ENCODE results near the gene RAB11FIP2. TPM values are rescaled to one million over a fixed set of nuclear protein-coding genes. Genes with fewer than 3 reads are reported as not detected.

RAB11FIP2 gene
- total RNA-seq, 1 donor from 2014 or later, result 14.5 TPM

DNA sequence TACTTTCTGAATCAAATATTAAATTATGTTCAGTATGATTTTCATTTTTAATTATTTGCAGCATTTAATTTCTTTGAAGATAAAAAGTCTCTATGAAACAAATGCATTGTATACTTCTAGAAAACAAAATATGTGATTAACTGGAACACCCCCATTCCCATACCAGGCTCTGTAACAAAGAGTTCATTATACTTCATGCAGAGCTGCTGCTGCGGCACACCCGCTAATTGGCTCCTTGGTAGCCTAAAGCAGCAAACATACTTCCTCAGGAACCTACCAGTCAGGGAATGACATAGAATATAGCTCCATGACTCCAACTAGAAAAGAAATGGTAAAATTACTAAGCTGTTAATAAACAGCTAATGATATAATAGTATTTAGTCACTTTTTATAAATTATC, 19.3 kb downstream of the RAB11FIP2 start:
- Mint-ChIP-seq H3K4me1 (peaks cover 7% of the 10 kb centered on the region), H3K27me3 (no peaks in the 10 kb centered on the region), H3K4me3 (no peak overlapping the region), H3K27ac (no peak overlapping the region), H3K9me3 (no peaks in the 10 kb centered on the region), H3K36me3 (ENCODE audit: low read depth) (peaks cover 9% of the 10 kb centered on the region)
- intact Hi-C loops (cut with micrococcal nuclease), result no loop called here
- DNase-seq, result no peak

DNA sequence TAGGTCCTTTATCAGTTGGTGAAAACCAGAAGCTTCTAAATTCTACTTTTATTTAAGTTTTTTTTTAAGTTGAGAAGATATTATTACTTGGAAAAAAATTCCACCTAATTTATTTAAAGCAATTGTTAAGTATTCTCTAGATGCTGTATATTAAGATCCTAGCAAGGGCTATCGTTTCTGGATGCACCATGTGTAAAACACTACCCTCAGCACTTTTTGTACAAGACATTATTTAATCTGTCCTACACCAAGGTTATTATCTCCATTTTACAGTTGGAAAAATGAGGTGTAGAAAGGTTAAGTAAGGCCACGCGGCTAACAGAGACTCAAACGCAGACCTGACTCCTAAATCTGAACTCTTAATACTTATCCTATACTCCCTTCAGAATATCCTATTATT, 19.8 kb downstream of the RAB11FIP2 start:
- no peak for DNase-seq
- Mint-ChIP-seq H3K4me3 (no peak overlapping the region), H3K36me3 (ENCODE audit: low read depth) (peaks cover 9% of the 10 kb centered on the region), H3K27me3 (no peaks in the 10 kb centered on the region), H3K27ac (no peak overlapping the region), H3K9me3 (no peaks in the 10 kb centered on the region), H3K4me1 (peaks cover 7% of the 10 kb centered on the region)
- intact Hi-C loops (cut with micrococcal nuclease), result no loop called here

DNA sequence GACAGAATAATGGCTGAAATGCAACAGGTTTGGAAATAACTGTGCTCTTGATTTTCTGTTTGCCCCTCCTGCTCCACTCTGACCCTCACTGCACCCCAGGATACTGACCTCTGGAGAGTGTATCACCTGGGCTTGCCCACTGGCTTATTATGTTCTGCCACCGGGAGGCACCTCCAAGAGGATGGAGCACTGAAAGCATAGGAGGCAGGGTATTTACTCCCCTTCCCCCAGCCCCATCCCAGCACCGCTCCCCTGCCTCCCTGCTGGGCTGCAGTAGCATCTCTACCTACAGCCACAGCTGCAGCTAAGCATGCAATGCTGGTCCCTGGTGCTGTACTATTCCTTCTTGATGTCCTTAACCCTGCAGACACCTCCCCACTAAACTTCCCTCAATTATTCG, 26.4 kb downstream of the RAB11FIP2 start:
- Mint-ChIP-seq H3K27ac (no peak overlapping the region), H3K9me3 (no peaks in the 10 kb centered on the region), H3K36me3 (ENCODE audit: low read depth) (peaks cover 6% of the 10 kb centered on the region), H3K4me3 (no peak overlapping the region), H3K27me3 (no peaks in the 10 kb centered on the region), H3K4me1 (no peaks in the 10 kb centered on the region)
- no peak for DNase-seq
- intact Hi-C loops (cut with micrococcal nuclease), result no loop called here

DNA sequence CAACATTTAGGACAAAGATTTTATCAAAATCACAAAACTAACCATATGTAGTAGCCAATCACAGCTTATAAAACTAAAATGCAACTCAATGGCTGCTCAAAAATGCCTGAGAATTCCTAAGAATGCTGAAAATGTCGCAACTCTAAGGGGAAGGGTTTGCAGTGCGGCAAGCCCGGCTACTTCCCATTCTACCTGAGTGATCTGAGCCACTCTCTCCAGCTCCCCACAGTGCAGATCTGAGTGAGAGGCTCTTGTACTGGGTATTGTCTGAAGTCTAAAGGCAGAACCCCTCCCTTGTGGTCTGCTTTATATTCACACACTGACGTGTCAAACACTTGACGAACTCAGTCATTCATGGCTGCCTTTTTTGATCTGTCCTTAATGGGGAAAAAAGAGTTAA, 28.9 kb downstream of the RAB11FIP2 start:
- intact Hi-C loops (cut with micrococcal nuclease), result no loop called here
- H3K27ac Mint-ChIP-seq, result no peak overlapping the region
- H3K36me3 Mint-ChIP-seq (ENCODE audit: low read depth), result peaks cover 6% of the 10 kb centered on the region
- no peaks in the 10 kb centered on the region for H3K4me1 Mint-ChIP-seq
- no peak for DNase-seq
- H3K4me3 Mint-ChIP-seq, result no peak overlapping the region
- H3K27me3 Mint-ChIP-seq, result no peaks in the 10 kb centered on the region
- no peaks in the 10 kb centered on the region for H3K9me3 Mint-ChIP-seq

DNA sequence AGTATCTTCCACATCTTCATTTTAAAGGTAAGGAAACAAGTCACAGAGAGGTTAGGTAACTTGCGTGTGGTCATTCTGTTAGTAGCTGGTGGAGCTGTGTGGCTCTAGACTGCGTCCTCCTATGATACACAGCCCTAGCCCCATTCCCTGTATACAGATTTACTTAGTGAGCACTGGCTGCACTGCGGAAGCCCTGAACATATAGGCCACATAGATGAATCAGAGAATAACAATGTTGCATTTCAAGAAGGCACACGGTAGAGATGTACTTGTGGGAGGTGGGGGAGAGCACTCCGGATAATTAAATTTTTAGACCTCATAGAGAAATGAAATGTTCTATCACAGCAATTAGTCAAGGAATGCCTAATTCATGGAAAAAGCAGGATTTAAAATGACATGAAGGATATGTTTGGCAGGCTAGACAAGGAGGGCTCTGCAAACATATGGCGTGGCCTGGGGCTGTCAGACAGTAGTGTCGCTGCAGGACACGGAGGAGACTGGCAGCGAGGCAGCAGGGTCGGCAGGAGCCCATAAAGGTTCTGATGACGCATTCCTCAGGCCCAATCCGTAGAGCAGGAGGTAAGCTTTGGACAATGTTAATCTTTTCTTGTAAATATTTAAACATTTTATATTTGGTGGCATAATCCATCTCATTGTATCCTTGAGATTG, 29.5 kb downstream of the RAB11FIP2 start:
- Mint-ChIP-seq H3K4me1 (no peaks in the 10 kb centered on the region), H3K9me3 (no peaks in the 10 kb centered on the region), H3K27me3 (no peaks in the 10 kb centered on the region), H3K4me3 (no peak overlapping the region), H3K36me3 (ENCODE audit: low read depth) (peaks cover 6% of the 10 kb centered on the region), H3K27ac (no peak overlapping the region)
- DNase-seq, result peak; percentile 41
- intact Hi-C loops (cut with micrococcal nuclease), result no loop called here

DNA sequence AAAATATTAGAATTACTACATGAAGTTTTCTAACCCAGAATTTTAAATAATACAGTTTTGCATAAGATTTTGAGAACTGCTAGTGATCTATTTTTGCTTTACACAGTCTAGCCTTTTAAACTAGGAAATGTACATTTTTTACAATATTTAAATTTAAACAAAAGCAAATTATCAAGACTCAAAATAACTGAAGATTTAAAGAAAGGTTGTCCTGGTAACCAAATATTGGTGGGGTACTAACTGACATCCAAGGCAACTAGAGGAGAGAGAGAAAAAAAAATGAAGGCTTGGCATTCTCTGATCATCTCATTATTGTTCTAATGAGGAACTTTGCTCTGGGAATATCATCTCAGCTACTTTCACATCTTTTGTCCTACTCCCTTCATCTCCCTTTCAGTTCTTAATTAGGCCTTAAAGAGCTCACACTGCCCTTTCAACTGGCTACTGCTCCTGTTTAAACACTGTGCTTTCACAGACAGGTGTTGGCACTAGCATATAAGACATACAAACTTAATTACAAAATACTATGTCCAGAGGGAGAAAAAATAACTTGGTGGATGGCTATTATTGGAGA, 33.7 kb downstream of the RAB11FIP2 start:
- intact Hi-C loops (cut with micrococcal nuclease), result no loop called here
- no peaks in the 10 kb centered on the region for H3K4me1 Mint-ChIP-seq

DNA sequence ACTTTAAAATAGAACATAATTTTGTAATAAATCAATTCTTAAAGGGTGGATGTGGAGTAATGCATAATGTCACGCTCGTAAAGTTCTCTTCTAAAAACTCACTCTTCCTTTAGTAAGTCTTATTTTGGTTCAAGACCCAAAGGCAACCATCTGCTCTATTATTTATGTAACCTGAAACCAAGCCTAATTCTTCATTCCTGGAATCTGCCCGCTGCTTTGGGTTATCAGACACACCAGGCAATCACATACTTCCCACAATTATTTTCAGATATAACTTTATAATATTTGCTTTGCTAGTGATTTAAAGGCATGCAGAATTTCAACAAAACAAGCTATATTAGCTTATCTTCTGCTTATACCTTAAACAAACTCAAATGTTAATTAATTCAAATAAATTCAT, 39.0 kb downstream of the RAB11FIP2 start:
- H3K36me3 Mint-ChIP-seq (ENCODE audit: low read depth), result peaks cover 18% of the 10 kb centered on the region
- H3K4me1 Mint-ChIP-seq, result peaks cover 3% of the 10 kb centered on the region
- intact Hi-C loops (cut with micrococcal nuclease), result no loop called here
- H3K27ac Mint-ChIP-seq, result no peak overlapping the region
- no peak for DNase-seq
- no peaks in the 10 kb centered on the region for H3K27me3 Mint-ChIP-seq
- H3K4me3 Mint-ChIP-seq, result no peak overlapping the region
- H3K9me3 Mint-ChIP-seq, result no peaks in the 10 kb centered on the region

More for the DNA sequence above, 33.7 kb downstream of the RAB11FIP2 start:
- Mint-ChIP-seq H3K4me3 (no peak overlapping the region), H3K27me3 (no peaks in the 10 kb centered on the region), H3K36me3 (ENCODE audit: low read depth) (peaks cover 10% of the 10 kb centered on the region), H3K27ac (no peak overlapping the region), H3K9me3 (no peaks in the 10 kb centered on the region)
- no peak for DNase-seq

DNA sequence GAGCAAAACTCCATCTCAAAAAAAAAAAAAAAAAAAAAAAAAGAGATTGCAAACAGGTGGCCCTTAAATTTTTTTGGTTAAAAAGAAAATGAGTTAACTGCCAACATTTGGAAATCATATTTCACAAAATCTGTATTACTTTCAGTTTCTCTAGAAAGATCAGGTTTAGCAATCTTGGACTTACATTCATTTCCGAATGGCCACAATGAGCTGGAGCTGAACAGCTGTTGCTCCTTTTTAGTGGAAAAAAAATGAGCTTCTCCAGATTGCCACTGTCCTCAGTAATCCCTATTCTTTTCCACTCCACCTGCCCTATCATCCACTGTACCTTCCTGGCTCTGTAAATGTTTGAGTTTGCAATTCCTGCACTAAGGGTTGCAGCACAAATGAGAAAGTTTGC, 43.6 kb downstream of the RAB11FIP2 start:
- Mint-ChIP-seq H3K27me3 (no peaks in the 10 kb centered on the region), H3K36me3 (ENCODE audit: low read depth) (peaks cover 29% of the 10 kb centered on the region), H3K27ac (peak overlapping the region; percentile 32), H3K4me3 (no peak overlapping the region), H3K9me3 (no peaks in the 10 kb centered on the region), H3K4me1 (peaks cover 7% of the 10 kb centered on the region)
- no peak for DNase-seq
- intact Hi-C loops (cut with micrococcal nuclease), result no loop called here

DNA sequence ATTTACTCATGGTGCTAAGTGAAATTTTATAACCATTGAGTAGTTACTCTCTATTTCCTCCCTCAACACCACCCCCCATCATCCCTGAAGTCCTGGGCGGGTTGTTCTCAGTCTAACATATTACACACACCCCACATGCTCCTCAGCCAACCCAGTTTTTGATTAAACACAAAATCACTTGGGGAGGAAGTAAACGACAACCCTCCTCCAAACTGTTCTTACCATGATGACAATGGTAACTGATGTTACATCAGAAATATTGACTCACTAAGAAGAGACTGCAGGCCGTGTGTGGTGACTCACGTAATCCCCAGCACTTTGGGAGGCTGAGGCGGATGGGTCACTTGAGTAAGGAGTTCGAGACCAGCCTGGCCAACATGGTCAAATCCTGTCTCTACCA, 44.2 kb downstream of the RAB11FIP2 start:
- intact Hi-C loops (cut with micrococcal nuclease), result no loop called here
- H3K4me3 Mint-ChIP-seq, result no peak overlapping the region
- H3K4me1 Mint-ChIP-seq, result peaks cover 7% of the 10 kb centered on the region
- H3K27me3 Mint-ChIP-seq, result no peaks in the 10 kb centered on the region
- DNase-seq, result no peak
- peaks cover 29% of the 10 kb centered on the region for H3K36me3 Mint-ChIP-seq (ENCODE audit: low read depth)
- peak overlapping the region; percentile 39 for H3K27ac Mint-ChIP-seq
- no peaks in the 10 kb centered on the region for H3K9me3 Mint-ChIP-seq

DNA sequence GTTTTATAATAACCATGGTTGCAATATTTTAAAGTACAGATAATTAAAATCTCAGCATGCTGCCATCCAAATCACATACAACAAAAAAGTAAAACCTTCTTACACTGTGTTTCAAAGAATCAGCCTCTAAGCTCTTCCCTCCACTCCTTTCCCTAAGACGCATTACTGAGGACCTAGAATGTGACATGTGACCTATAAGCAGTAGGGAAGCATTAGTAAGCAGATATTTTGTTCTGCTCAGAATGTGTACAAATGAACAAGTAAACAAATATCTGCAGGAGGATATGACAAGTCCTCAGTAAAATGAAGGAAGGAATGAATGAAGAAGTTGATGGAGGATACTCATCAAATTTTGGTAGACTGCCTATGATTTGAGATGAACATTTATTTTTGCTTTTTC, 49.1 kb downstream of the RAB11FIP2 start:
- Mint-ChIP-seq H3K9me3 (no peaks in the 10 kb centered on the region), H3K27me3 (no peaks in the 10 kb centered on the region), H3K36me3 (ENCODE audit: low read depth) (peaks cover 17% of the 10 kb centered on the region), H3K4me1 (peaks cover 3% of the 10 kb centered on the region), H3K4me3 (no peak overlapping the region), H3K27ac (no peak overlapping the region)
- intact Hi-C loops (cut with micrococcal nuclease), result no loop called here
- DNase-seq, result no peak

DNA sequence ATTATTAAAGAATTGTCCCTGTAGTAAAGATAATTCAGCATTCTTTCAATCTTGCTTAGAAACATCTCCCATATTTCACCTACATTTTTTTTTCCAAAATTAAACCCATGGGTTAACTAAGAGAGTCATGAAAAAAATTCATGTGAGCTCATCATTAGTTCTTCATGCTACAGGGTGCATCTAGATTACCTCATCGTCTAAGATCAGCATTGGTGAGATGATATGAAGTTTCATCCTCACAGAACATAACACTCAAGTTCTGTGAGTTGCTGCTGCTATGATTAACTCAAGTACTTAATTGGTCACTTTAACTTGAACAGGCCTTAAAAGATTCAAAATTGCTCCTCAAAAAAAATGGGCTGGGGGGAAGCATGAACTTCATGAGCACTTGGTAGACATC, 50.0 kb downstream of the RAB11FIP2 start:
- Mint-ChIP-seq H3K27ac (no peak overlapping the region), H3K4me3 (no peak overlapping the region), H3K27me3 (no peaks in the 10 kb centered on the region), H3K9me3 (no peaks in the 10 kb centered on the region), H3K4me1 (no peaks in the 10 kb centered on the region), H3K36me3 (ENCODE audit: low read depth) (peaks cover 14% of the 10 kb centered on the region)
- no peak for DNase-seq
- intact Hi-C loops (cut with micrococcal nuclease), result no loop called here

DNA sequence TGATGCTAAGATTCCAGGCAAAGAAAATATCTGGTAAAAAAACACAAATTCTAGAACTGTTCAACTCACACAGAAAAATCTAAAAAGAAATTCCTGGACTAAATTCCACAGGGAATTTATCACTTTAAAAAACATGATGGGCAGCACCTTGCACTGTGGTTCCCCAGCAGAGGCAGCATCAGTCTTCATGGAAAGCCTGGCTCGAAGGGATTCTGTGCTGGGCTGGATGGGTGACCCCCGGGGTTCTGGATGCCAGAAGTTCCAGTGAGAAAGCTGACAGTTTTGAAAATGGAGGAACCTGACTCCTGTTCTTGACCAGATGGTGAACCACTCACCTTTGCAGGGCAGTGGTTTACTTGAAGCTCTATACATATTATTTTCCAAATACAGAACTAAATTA, 52.0 kb downstream of the RAB11FIP2 start:
- no peak overlapping the region for H3K27ac Mint-ChIP-seq
- no peak overlapping the region for H3K4me3 Mint-ChIP-seq
- H3K27me3 Mint-ChIP-seq, result no peaks in the 10 kb centered on the region
- peaks cover 9% of the 10 kb centered on the region for H3K36me3 Mint-ChIP-seq (ENCODE audit: low read depth)
- intact Hi-C loops (cut with micrococcal nuclease), result no loop called here
- H3K9me3 Mint-ChIP-seq, result no peaks in the 10 kb centered on the region
- H3K4me1 Mint-ChIP-seq, result no peaks in the 10 kb centered on the region
- DNase-seq, result no peak

DNA sequence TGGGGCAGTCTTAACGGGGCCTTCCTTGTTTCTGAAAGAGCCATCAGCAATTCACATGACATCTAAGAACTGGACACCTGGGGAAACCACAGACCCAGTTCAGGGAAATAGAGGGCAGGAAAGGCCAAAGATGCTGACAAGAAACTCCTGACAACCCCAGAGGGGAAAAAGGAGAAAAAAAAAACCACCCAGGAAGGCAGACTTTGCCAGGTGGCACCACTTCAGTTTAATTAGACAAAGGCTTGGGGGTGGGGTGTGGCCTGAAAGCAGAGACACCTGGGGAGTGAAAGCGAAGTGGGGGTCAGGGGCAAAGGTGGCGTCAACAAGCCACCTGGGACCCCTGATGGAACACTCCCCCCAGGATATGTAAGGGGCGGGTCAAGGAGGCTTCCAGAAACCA, 53.6 kb downstream of the RAB11FIP2 start:
- Mint-ChIP-seq H3K9me3 (no peaks in the 10 kb centered on the region), H3K4me1 (no peaks in the 10 kb centered on the region), H3K36me3 (ENCODE audit: low read depth) (peaks cover 3% of the 10 kb centered on the region), H3K27ac (no peak overlapping the region), H3K27me3 (no peaks in the 10 kb centered on the region), H3K4me3 (no peak overlapping the region)
- no peak for DNase-seq
- intact Hi-C loops (cut with micrococcal nuclease), result no loop called here

DNA sequence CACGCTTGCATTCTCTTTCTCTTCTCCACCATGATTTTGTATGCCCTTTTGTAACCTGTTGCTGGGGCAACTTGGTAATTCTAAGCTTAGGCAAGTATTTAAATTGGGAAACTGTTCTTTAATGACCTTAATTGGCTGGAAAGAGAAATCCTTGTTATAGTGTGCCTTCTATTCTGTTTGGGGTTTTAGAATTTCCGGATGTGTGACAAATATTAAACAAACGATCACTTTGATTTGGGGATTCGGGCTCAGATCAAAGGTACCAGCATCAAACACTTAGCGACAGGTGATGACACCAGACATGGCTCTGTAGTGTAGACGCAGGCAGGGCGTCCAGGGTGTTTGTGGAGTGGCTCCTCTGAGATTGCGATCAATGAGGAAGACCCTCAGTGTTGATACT, 55.0 kb downstream of the RAB11FIP2 start:
- no peak for DNase-seq
- intact Hi-C loops (cut with micrococcal nuclease), result no loop called here
- Mint-ChIP-seq H3K9me3 (peaks cover 4% of the 10 kb centered on the region), H3K36me3 (ENCODE audit: low read depth) (no peaks in the 10 kb centered on the region), H3K27me3 (peaks cover 3% of the 10 kb centered on the region), H3K27ac (no peak overlapping the region), H3K4me1 (no peaks in the 10 kb centered on the region), H3K4me3 (no peak overlapping the region)

DNA sequence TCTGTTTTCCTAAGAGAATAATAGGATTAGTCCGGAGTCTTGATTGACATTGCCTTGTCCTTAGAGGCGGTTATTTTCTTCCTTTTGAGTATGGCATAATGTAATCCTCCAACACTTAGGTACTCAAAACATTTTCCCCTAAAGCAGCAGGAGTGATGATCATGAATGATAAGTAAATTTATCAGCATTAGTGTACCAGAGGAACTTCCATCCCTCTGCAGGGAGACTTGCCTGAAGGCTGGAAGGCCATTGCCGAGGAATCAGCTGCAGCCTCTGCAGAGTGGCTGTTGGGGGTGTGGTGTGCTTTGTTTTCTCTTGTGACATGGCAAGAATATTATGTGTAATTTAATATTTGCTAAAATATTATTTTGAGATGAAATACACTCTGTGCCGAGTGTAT, 56.8 kb downstream of the RAB11FIP2 start:
- H3K27ac Mint-ChIP-seq, result no peak overlapping the region
- H3K9me3 Mint-ChIP-seq, result peaks cover 7% of the 10 kb centered on the region
- no peaks in the 10 kb centered on the region for H3K4me1 Mint-ChIP-seq
- intact Hi-C loops (cut with micrococcal nuclease), result no loop called here
- no peak overlapping the region for H3K4me3 Mint-ChIP-seq
- H3K27me3 Mint-ChIP-seq, result peaks cover 5% of the 10 kb centered on the region
- no peak for DNase-seq
- H3K36me3 Mint-ChIP-seq (ENCODE audit: low read depth), result no peaks in the 10 kb centered on the region
